ENCODE measurements around the gene FHIT.

GRCh38 chr3:59829527-59829926 is 1421.7 kb downstream of the FHIT start:
- no peak for TF ChIP-seq CTCF (conservative IDR thresholded peaks at IDR 0.05; ENCODE audit: low read depth, low read length)
- TF ChIP-seq POLR2A (IDR thresholded peaks at IDR 0.05; ENCODE audit: low read depth, low read length), result no peak
- no peak for TF ChIP-seq ELK1 (IDR thresholded peaks at IDR 0.05; ENCODE audit: borderline replicate concordance, low read depth, low read length)
- no peak for TF ChIP-seq MAFK (IDR thresholded peaks at IDR 0.05; ENCODE audit: low read depth, low read length)
- no peak for TF ChIP-seq SMC3 (IDR thresholded peaks at IDR 0.05; ENCODE audit: low read depth, low read length)
- no peak for TF ChIP-seq RFX5 (IDR thresholded peaks at IDR 0.05; ENCODE audit: low read depth, low read length)
- TF ChIP-seq MXI1 (IDR thresholded peaks at IDR 0.05; ENCODE audit: borderline replicate concordance, low read depth, low read length), result no peak
- no peak for TF ChIP-seq RAD21 (IDR thresholded peaks at IDR 0.05; ENCODE audit: low read length)
- no peak for TF ChIP-seq BHLHE40 (IDR thresholded peaks at IDR 0.05; ENCODE audit: low read depth, low read length)
